ENCODE data around the gene GALNT17.

DNA sequence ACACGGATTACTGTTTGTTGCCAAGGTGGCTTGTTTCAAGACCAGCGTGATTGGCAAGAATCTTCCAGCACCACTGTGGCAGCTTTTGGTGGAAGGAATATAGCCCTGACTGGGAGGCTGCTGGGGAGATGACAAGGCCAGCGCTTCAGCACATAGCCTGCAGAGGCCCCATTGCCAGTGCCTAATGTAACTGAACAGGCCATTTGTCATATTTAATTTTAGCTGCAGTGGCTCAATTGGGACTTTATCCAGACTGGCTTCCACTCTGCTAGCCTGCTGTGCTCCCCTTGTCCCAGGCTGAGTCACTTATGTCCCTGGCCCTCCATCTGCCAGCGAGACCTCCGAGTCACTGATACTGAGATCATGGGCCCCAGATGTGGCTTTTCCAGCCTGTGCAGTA is 483.1 kb downstream of the GALNT17 start:
- no peak for TF ChIP-seq POLR2AphosphoS5 (IDR thresholded peaks at IDR 0.05)
- TF ChIP-seq POLR2A (IDR thresholded peaks at IDR 0.05) = no peak
- TF ChIP-seq, protein P1, sequence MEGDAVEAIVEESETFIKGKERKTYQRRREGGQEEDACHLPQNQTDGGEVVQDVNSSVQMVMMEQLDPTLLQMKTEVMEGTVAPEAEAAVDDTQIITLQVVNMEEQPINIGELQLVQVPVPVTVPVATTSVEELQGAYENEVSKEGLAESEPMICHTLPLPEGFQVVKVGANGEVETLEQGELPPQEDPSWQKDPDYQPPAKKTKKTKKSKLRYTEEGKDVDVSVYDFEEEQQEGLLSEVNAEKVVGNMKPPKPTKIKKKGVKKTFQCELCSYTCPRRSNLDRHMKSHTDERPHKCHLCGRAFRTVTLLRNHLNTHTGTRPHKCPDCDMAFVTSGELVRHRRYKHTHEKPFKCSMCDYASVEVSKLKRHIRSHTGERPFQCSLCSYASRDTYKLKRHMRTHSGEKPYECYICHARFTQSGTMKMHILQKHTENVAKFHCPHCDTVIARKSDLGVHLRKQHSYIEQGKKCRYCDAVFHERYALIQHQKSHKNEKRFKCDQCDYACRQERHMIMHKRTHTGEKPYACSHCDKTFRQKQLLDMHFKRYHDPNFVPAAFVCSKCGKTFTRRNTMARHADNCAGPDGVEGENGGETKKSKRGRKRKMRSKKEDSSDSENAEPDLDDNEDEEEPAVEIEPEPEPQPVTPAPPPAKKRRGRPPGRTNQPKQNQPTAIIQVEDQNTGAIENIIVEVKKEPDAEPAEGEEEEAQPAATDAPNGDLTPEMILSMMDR (IDR thresholded peaks at IDR 0.05) = no peak

Data from upper lobe of left lung (tissue), 4 donors.